Heart left ventricle (tissue), 16 donors: ENCODE measurements around the gene GRIPAP1. TPM values are rescaled to one million over a fixed set of nuclear protein-coding genes. Genes with fewer than 3 reads are reported as not detected.
"Not testable (repeated sequence)": the region's sequence is repeated elsewhere in the genome, so short reads cannot be mapped to it uniquely, and the experiment has no call there.

Source experiments
- ATAC-seq, 4 donors: fragments of 200-7000 bp; cut with Tn5 transposase; one replicate each; pipeline ENCODE4 v1.9.1; 2020 to 2022; ENCODE audit warnings: moderate library complexity in 4 of 4, mild to moderate bottlenecking in 3 of 4, moderate number of reproducible peaks in 1 of 4
- DNase-seq, 5 donors: peaks; one replicate each; pipeline ENCODE4 v3.0.0-alpha.2; 2020
- H3K27ac ChIP-seq, 12 donors: fragments of 200-600 bp; sonication (generic) in 4 of 12; one replicate each; pipeline versions ENCODE4 v1.5.0 to v1.8.0; 2016 to 2022; ENCODE audit warnings: mild to moderate bottlenecking in 2 of 12
- H3K27me3 ChIP-seq, 9 donors: fragments of 200-600 bp; sonication (generic) in 2 of 9; one replicate each; pipeline versions ENCODE4 v1.5.1 to v1.8.0; 2016 to 2022; ENCODE audit warnings: mild to moderate bottlenecking in 3 of 9
- H3K36me3 ChIP-seq, 9 donors: fragments of 200-600 bp; sonication (generic) in 2 of 9; one replicate each; pipeline versions ENCODE4 v1.5.0 to v1.8.0; 2018 to 2022; ENCODE audit warnings: mild to moderate bottlenecking in 2 of 9
- H3K4me1 ChIP-seq, 12 donors: fragments of 200-600 bp; sonication (generic) in 4 of 12; one replicate each; pipeline versions ENCODE4 v1.5.0 to v1.8.0; 2016 to 2022; ENCODE audit warnings: mild to moderate bottlenecking in 3 of 12
- H3K4me3 ChIP-seq, 12 donors: fragments of 200-600 bp; sonication (generic) in 4 of 12; one replicate each; pipeline versions ENCODE4 v1.5.0 to v1.8.0; 2017 to 2022; ENCODE audit warnings: mild to moderate bottlenecking in 9 of 12, moderate library complexity in 4 of 12
- H3K9me3 ChIP-seq, 12 donors: fragments of 200-600 bp; sonication (generic) in 4 of 12; one replicate each; pipeline versions ENCODE4 v1.5.0 to v1.8.0; 2016 to 2022; ENCODE audit warnings: mild to moderate bottlenecking in 1 of 12
- CTCF ChIP-seq, 12 donors: fragments of 200-600 bp; sonication (generic) in 4 of 12; IDR thresholded peaks; one replicate each; pipeline versions ENCODE4 v1.5.0 to v1.8.0; 2018 to 2022; ENCODE audit warnings: antibody characterized with exemption in 12 of 12, mild to moderate bottlenecking in 5 of 12
- POLR2A ChIP-seq, 2 donors: fragments of 450-650 bp; IDR thresholded peaks; one replicate each; pipeline ENCODE4 v1.6.1; 2017; ENCODE audit warnings: antibody characterized with exemption in 2 of 2, mild to moderate bottlenecking in 2 of 2, moderate library complexity in 2 of 2
- WGBS, 4 donors: extraction: QIAGEN DNeasy Blood & Tissue Kit in 2 of 4; methylation state at CpG; one replicate each; pipeline versions ENCODE4 v1.1.5 to v1.1.7; 2013 to 2018; 5-methylcytosine and 5-hydroxymethylcytosine counted together
- intact Hi-C, 10 donors: fragments of 100-400 bp; cut with DNase I; formaldehyde crosslinking; loops; one replicate each; pipeline versions ENCODE4 v1.11.1 to v1.14.2; 2022
- polyA plus RNA-seq, 2 donors: library from polyadenylated mRNA; stranded (reverse); fragments of 200-250 nt; gene quantifications; one replicate each; pipeline ENCODE4 v1.2.3, GENCODE V29; 2013
- total RNA-seq, 9 donors: library from RNA; depleted of rRNA in 2 of 9; stranded (reverse); fragments of >200 nt in 2 of 9; fragmentation: NEBNext Ultra II Directional in 3 of 9; extraction: Animal tissue kit (Norgen Biotek cat#: 25700) in 3 of 9; gene quantifications; one replicate each; pipeline versions ENCODE4 v1.1.0 to v1.2.4, GENCODE V29; 2016 to 2023
- donor health status: ischemic (EF 13 %, LVEDD 7.1; RV severe dilation, severe dysfunction).
- donor health status: healthy with polysubstance abuse.
- donor health status: DM: no; HTN: yes; CAD: no.
- donor health status: DM: no; HTN: no; CAD: no.
- donor health status: ischemic (EF 25% LVEDD 6.9; RV normal size, moderate dysfunction).
- donor health status: ischemic (EF 25% LVEDD 5.7; RV mildly dilated, moderate dysfunction).
- donor health status: healthy.
- donor health status: DM: yes; HTN: yes; CAD: no.
- donor health status: ischemic (EF 35%, LVEDD 5.7; RV mildly dilated, moderate dysfunction).
- donor health status: nonischemic (EF 11% LVEDD 7.7; RV severe dilation, severe dysfunction).
- donor health status: DM: yes; HTN: yes; CAD: no.
- donor health status: PGD.
- donor health status: ischemic (EF 29% LVEDD 5.4; RV normal size, mild dysfunction).
- donor health status: nonischemic (EF 23%, LVEDD 6.1; RV moderate dilation, normal function).

The GRIPAP1 gene
- total and polyA plus RNA-seq, 11 donors: 11.4 to 41.6 (median 19.4) TPM

GRCh38 chrX:48981178-48981577 is 20.9 kb downstream of the GRIPAP1 start:
- peak in 1 of 4 donors; percentile 39 for ATAC-seq
- H3K4me1 ChIP-seq: no peaks in the 10 kb centered on the region
- intact Hi-C loops: no loop called here
- 74 to 90% (median 86%) methylated on average over 9 to 10 of the region's 10 CpGs for WGBS, 4 donors
- H3K9me3 ChIP-seq: no peaks in the 10 kb centered on the region
- peaks cover 0 to 83% (median 57%) of the 10 kb centered on the region in 9 donors for H3K36me3 ChIP-seq
- no peaks in the 10 kb centered on the region for H3K27me3 ChIP-seq
- TF ChIP-seq CTCF (IDR thresholded peaks at IDR 0.05) (no peak), POLR2A (IDR thresholded peaks at IDR 0.05) (no peak)
- H3K27ac ChIP-seq: no peak overlapping the region
- no peak for DNase-seq
- no peak overlapping the region for H3K4me3 ChIP-seq

GRCh38 chrX:48980341-48980740 is 21.7 kb downstream of the GRIPAP1 start:
- ATAC-seq, H3K4me3 ChIP-seq, DNase-seq, H3K9me3 ChIP-seq, intact Hi-C loops, H3K4me1 ChIP-seq, H3K27me3 ChIP-seq, H3K27ac ChIP-seq: not testable (repeated sequence)
- peaks cover 0 to 84% (median 60%) of the 10 kb centered on the region in 9 donors for H3K36me3 ChIP-seq
- WGBS, 4 donors: 80 to 92% (median 84%) methylated on average over 4 to 10 of the region's 10 CpGs

- no peaks in the 10 kb centered on the region for H3K9me3 ChIP-seq
- 85 to 95% (median 92%) methylated on average over 5 of the region's 5 CpGs for WGBS, 4 donors
- intact Hi-C loops: loop anchor here in 1 of 10 donors (10.0 kb wide), 1 partner anchor 57 kb away; no protein-coding TSS in a partner anchor
Observed at GRCh38 chrX:48978226-48978625, 23.8 kb downstream of the GRIPAP1 start.

GRCh38 chrX:48976086-48976485 is 26.0 kb downstream of the GRIPAP1 start:
- intact Hi-C loops: loop anchor here in 1 of 10 donors (10.0 kb wide), 1 partner anchor 59 kb away; no protein-coding TSS in a partner anchor
- Histone ChIP-seq H3K4me1 (peaks cover 0 to 9% (median 0%) of the 10 kb centered on the region in 12 donors), H3K9me3 (no peaks in the 10 kb centered on the region), H3K4me3 (no peak overlapping the region), H3K36me3 (peaks cover 0 to 56% (median 27%) of the 10 kb centered on the region in 9 donors), H3K27ac (no peak overlapping the region), H3K27me3 (peaks cover 0 to 7% (median 0%) of the 10 kb centered on the region in 9 donors)
- DNase-seq (no peak), ATAC-seq (peak in 1 of 4 donors; percentile 8)
- no peak for TF ChIP-seq POLR2A (IDR thresholded peaks at IDR 0.05)
- TF ChIP-seq CTCF (IDR thresholded peaks at IDR 0.05): no peak
- WGBS, 4 donors: 60 to 68% (median 65%) methylated on average over 4 to 6 of the region's 6 CpGs

More at GRCh38 chrX:48978226-48978625, 23.8 kb downstream of the GRIPAP1 start:
- ATAC-seq (no peak), DNase-seq (no peak)
- peaks cover 0 to 78% (median 45%) of the 10 kb centered on the region in 9 donors for H3K36me3 ChIP-seq
- TF ChIP-seq POLR2A (IDR thresholded peaks at IDR 0.05) (no peak), CTCF (IDR thresholded peaks at IDR 0.05) (no peak)
- H3K4me1 ChIP-seq: no peaks in the 10 kb centered on the region
- no peak overlapping the region for H3K4me3 ChIP-seq
- no peak overlapping the region for H3K27ac ChIP-seq
- H3K27me3 ChIP-seq: no peaks in the 10 kb centered on the region

GRCh38 chrX:48975541-48975940 is 26.5 kb downstream of the GRIPAP1 start:
- Histone ChIP-seq H3K4me3 (no peak overlapping the region), H3K36me3 (peaks cover 0 to 52% (median 23%) of the 10 kb centered on the region in 9 donors), H3K4me1 (peaks cover 0 to 9% (median 0%) of the 10 kb centered on the region in 12 donors), H3K9me3 (no peaks in the 10 kb centered on the region), H3K27ac (no peak overlapping the region), H3K27me3 (peaks cover 0 to 7% (median 0%) of the 10 kb centered on the region in 9 donors)
- DNase-seq: no peak
- WGBS, 4 donors: 78 to 97% (median 89%) methylated on average over 4 to 5 of the region's 5 CpGs
- TF ChIP-seq POLR2A (IDR thresholded peaks at IDR 0.05): no peak
- TF ChIP-seq CTCF (IDR thresholded peaks at IDR 0.05): no peak
- intact Hi-C loops: loop anchor here in 1 of 10 donors (10.0 kb wide), 1 partner anchor 59 kb away; no protein-coding TSS in a partner anchor
- ATAC-seq: no peak
